Measurements from ENCODE around the gene LPP. TPM values are rescaled to one million over a fixed set of nuclear protein-coding genes. Genes with fewer than 3 reads are reported as not detected.

LPP gene
- total RNA-seq, 4 donors from 2014 or later: 141 to 248 (median 185) TPM

- TF ChIP-seq CTCF (IDR thresholded peaks at IDR 0.05; ENCODE audit: low read depth): no peak
Observed at GRCh38 chr3:188415196-188415595, 261.2 kb downstream of the LPP start.

GRCh38 chr3:188416041-188416440, 262.1 kb downstream of the LPP start:
- TF ChIP-seq CTCF (IDR thresholded peaks at IDR 0.05; ENCODE audit: low read depth): no peak

GRCh38 chr3:188417271-188417696, 263.3 kb downstream of the LPP start:
- no peak for TF ChIP-seq CTCF (IDR thresholded peaks at IDR 0.05; ENCODE audit: low read depth)

- TF ChIP-seq CTCF (IDR thresholded peaks at IDR 0.05; ENCODE audit: low read depth): no peak
Observed at GRCh38 chr3:188417766-188418165, 263.8 kb downstream of the LPP start.

GRCh38 chr3:188421151-188421821, 267.3 kb downstream of the LPP start:
- no peak for TF ChIP-seq CTCF (IDR thresholded peaks at IDR 0.05; ENCODE audit: low read depth)

GRCh38 chr3:188421836-188422540, 268.0 kb downstream of the LPP start:
- no peak for TF ChIP-seq CTCF (IDR thresholded peaks at IDR 0.05; ENCODE audit: low read depth)

GRCh38 chr3:188431040-188431439, 277.1 kb downstream of the LPP start:
- no peak for TF ChIP-seq CTCF (IDR thresholded peaks at IDR 0.05; ENCODE audit: low read depth)
